HG03280 (cell line): ENCODE data around the gene TNFRSF18.
"Not testable (repeated sequence)": the region's sequence is repeated elsewhere in the genome, so short reads cannot be mapped to it uniquely, and the experiment has no call there.

Source experiments
- ATAC-seq: cut with Tn5 transposase; IDR thresholded peaks from one replicate; pipeline ENCODE4 v1.9.1; 2021; ENCODE audit warnings: mild to moderate bottlenecking, moderate library complexity; ENCODE audit not compliant: unreplicated experiment

The TNFRSF18 gene

DNA sequence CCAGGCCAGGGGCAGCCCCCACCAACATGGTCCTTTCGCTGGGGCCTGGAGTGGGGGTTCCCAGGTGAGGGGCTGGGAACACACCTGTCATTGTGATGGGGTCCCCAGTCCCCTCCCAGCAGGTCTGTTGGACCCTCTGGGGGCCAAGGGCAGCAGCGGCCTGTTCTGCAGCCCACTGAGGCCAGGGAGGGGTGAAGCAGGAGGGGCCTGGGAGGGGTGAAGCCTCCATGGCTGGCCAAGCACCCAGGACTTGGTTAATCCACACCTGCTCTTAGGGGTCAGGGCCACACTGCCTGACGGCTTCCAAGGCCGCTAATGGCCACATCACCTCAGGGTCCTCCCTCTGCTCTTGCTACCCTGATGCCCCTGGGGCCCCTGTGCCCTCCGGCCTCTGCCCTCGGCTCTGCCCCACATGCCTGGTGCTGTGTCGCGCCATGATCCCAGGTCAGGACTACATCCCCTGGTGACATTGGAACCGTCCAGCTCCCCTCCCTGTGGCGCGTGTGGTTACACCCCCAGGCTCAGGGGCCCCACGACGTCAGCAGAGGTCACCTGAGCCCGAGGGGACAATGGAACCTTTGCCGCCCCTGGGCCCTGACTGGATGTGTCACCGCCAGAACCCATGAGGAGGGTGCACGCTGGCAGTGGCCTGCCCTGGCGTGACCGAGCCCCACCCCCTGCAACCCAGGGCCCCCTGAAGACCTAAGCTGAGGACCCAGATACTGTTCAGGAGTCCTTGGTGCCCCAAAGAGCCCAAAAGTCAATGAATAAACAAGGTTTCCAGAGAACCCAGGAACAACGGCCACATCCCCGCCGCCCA, 7.0 kb downstream of the TNFRSF18 start:
- no peak for ATAC-seq

DNA sequence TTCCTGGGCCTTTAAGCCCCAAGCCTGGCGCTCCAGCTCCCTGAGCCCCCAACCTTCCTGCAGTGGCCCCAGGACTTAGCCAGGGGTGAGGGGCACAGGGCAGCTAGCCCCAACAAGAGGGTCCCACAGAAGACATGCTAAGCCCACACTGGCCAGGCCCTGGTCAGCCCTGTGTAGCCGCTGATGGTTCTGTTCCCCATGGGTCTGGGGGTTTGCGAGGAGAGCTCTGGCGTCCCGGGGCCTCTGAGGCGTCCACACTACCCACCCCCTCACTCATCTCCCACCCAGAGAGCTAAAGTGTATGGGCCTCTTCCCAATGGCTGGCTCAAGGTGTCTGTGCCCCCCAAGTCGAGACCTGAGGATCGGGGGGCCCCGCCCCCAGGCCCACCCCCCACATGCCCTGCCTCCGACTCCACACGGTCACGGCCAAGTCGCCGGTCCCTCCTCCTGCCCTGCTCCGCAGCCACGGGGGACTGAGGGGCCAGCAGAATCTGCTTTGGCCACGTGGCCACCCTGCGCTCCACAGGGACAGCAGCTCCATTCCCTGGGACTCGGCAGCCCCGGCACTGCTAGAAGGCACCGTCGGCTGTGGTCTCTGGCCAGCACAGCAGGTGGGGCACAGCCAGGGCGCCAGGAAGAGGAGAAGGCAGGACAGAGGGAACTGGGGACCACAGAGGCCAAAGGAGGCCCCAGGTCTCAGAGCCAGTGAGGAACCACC, 7.8 kb downstream of the TNFRSF18 start:
- no peak for ATAC-seq

- no peak for ATAC-seq
Measured at GRCh38 chr1:1197551-1198422, 8.6 kb downstream of the TNFRSF18 start.

GRCh38 chr1:1197188-1197500, 9.2 kb downstream of the TNFRSF18 start:
- no peak for ATAC-seq

GRCh38 chr1:1196431-1197187, 9.8 kb downstream of the TNFRSF18 start:
- ATAC-seq: no peak

GRCh38 chr1:1195726-1196125, 10.7 kb downstream of the TNFRSF18 start:
- ATAC-seq: not testable (repeated sequence)

- no peak for ATAC-seq
Measured at GRCh38 chr1:1194723-1195122, 11.7 kb downstream of the TNFRSF18 start.

DNA sequence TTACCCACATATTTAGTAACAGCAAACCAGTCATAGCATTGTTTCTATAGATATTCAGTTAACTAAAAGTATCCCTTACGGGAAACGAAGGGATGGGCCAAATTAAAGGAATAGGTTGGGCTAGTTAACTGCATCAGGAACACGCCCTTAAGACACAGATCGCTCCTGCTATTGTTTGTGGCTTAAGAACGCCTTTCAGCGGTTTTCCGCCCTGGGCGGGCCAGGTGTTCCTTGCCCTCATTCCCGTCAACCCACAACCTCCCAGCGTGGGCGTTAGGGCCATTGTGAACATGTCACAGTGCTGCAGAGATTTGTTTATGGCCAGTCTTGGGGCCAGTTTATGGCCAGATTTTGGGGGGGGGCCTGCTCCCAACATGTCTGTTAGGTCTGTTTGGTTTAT, 14.7 kb downstream of the TNFRSF18 start:
- no peak for ATAC-seq

GRCh38 chr1:1189111-1189510, 17.3 kb downstream of the TNFRSF18 start:
- no peak for ATAC-seq

DNA sequence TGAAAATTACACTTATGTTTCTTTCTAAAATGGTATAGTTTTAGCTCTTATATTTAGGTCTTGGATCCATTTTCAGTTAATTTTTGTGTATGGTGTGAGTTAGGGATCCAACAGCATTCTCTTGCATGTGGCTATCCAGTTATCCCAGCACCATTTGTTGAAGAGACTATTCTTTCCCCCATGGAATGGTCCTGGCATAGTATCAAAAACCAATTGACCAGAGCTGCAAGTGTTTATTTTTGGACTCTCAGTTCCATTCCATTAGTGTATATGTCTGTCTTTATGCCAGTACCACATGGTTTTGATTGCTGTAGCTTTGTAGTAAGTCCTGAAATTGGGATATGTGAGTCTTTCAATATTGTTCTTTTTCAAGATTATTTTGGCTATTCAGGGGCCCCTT, 18.5 kb downstream of the TNFRSF18 start:
- no peak for ATAC-seq

DNA sequence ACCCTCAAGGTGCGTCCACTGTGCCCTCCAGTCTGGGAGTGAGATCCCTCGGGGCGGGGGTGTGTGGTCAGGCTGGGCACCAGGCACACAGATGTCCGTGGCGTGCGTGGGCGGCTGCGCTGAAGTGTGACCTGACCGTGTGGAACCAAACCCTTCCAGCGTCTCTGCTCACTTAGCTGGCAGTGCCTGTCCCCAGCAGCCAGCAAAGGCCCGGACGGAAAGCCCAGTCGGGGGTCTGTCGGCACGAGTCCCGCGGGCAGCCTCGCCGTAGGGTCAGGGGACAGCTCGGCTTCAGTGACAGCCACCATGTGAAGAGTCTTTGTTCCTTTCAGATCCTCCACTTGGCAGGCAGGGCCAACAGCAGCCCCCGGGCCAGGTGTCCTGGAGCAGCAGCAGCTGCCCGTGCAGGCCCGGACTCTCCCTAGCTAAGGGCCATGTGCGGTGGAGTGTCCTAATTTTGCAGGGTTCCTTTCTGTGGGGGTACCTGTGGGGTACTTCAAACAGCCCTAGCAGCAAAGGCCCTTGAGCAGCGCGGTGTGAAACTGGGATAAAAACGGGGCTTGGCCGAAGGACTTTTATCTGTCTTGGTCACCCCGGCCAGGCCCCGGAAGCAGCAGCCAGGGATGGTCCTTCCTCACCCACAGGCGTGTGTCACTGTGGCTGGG, 21.2 kb downstream of the TNFRSF18 start:
- no peak for ATAC-seq

GRCh38 chr1:1183833-1184775, 22.3 kb downstream of the TNFRSF18 start:
- no peak for ATAC-seq

DNA sequence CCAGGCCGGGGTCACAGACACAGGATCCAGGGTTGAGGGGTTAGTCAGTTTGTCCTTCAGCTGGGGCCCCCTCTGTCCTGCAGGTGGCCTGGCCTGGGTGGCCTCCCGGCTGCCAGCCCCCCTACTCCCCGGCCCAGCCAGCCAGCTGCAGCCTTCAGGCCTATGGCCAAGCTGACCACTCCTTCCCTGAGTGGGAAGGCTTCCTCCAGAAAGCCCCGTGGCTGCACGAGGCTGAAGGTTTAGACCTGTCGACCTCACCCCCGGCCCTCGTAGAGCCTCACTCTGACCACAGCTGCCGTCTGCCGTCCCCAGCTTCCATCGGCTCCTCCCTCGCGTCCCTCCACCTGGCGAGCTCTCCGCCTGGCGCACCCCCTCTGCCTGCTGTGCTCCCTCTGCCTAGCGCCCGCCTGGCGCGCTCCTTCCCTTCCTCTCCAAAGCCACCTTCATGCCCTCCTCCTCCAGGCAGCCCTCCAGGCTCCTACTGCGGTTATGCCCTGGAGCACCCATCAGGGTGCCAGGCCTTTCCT, 23.1 kb downstream of the TNFRSF18 start:
- no peak for ATAC-seq

- no peak for ATAC-seq
Measured at GRCh38 chr1:1182491-1183220, 23.7 kb downstream of the TNFRSF18 start.

DNA sequence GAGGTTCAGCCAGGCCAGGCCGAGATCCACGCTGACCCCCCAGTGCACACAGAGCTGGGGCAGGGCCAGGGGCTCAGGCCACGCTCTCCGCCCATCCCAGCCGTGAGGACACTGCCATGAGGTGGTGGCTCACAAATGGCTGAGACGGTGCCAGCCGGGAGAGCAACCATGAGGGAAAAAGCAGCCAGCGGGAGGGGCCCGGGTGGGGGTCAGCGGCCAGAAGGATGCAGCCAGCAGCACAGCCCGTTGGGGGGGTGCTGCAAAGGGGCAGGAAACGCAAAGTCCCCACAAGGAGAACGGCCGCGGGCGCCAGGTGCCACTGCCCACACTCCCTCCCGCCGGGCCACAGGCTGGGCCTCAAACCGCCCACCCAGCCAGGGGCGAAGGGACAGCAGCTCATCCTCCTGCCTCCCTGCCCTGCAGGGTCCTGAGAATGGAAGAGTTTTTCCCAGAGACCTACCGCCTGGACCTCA, 24.4 kb downstream of the TNFRSF18 start:
- ATAC-seq: no peak

GRCh38 chr1:1181129-1181937, 25.1 kb downstream of the TNFRSF18 start:
- no peak for ATAC-seq
